ENCODE measurements around the gene CTNNAL1. TPM values are rescaled to one million over a fixed set of nuclear protein-coding genes. Genes with fewer than 3 reads are reported as not detected.
"Not testable (repeated sequence)": the region's sequence is repeated elsewhere in the genome, so short reads cannot be mapped to it uniquely, and the experiment has no call there.

CTNNAL1 gene
- total RNA-seq, 1 donor from 2014 or later = 24.7 TPM

GRCh38 chr9:108973895-108974294 lies 39.4 kb downstream of the CTNNAL1 start:
- Histone ChIP-seq H3K4me3 (ENCODE audit: low read depth, low read length) (no peak overlapping the region), H3K27me3 (ENCODE audit: control insufficient read depth, insufficient read depth, low read length) (no peaks in the 10 kb centered on the region), H3K36me3 (ENCODE audit: control insufficient read depth, insufficient read depth, low read length) (no peaks in the 10 kb centered on the region)
- DNase-seq (ENCODE audit: low read depth) = no peak
- no peak for TF ChIP-seq CTCF (IDR thresholded peaks at IDR 0.05; ENCODE audit: insufficient read depth, low read length, poor library complexity, severe bottlenecking)

DNA sequence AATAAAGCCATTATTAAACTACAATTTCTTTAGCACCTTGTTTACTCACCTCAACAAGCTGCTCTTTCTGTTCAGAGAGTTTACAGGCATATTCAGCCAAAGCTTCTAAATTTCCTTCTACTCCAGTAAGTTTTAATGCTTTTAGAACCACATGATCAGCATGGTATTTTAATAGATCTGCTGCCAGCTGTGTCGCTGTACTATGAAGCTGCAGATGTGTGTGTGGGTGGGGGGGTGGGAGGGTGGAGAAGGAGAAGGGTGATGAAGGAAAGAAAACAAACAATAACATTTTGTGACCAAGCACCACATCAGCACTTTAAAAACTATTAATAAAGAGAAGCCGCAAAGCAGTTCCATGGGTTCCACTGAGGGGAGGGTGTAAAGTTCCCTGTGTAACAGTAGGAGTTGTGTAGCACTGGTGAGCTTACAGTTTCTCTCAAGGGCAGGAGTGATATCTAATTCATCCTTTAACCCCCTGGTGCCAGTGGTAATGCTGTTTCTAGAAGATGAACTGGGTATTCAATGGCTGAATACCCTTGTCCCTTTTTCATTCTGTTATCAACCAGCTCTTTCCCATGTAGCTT lies 40.6 kb downstream of the CTNNAL1 start:
- H3K4me3 ChIP-seq (ENCODE audit: low read depth, low read length) = no peak overlapping the region
- TF ChIP-seq CTCF (IDR thresholded peaks at IDR 0.05; ENCODE audit: insufficient read depth, low read length, poor library complexity, severe bottlenecking) = no peak
- H3K36me3 ChIP-seq (ENCODE audit: control insufficient read depth, insufficient read depth, low read length) = no peaks in the 10 kb centered on the region
- no peaks in the 10 kb centered on the region for H3K27me3 ChIP-seq (ENCODE audit: control insufficient read depth, insufficient read depth, low read length)
- DNase-seq (ENCODE audit: low read depth) = no peak

- H3K36me3 ChIP-seq (ENCODE audit: control insufficient read depth, insufficient read depth, low read length) = no peaks in the 10 kb centered on the region
- DNase-seq (ENCODE audit: low read depth) = no peak
- TF ChIP-seq CTCF (IDR thresholded peaks at IDR 0.05; ENCODE audit: insufficient read depth, low read length, poor library complexity, severe bottlenecking) = no peak
- no peak overlapping the region for H3K4me3 ChIP-seq (ENCODE audit: low read depth, low read length)
- H3K27me3 ChIP-seq (ENCODE audit: control insufficient read depth, insufficient read depth, low read length) = no peaks in the 10 kb centered on the region
Measured at GRCh38 chr9:108972186-108972585, 41.1 kb downstream of the CTNNAL1 start.

- H3K36me3 ChIP-seq (ENCODE audit: control insufficient read depth, insufficient read depth, low read length); H3K4me3 ChIP-seq (ENCODE audit: low read depth, low read length); H3K27me3 ChIP-seq (ENCODE audit: control insufficient read depth, insufficient read depth, low read length); DNase-seq (ENCODE audit: low read depth): not testable (repeated sequence)
Measured at GRCh38 chr9:108971392-108971791, 41.9 kb downstream of the CTNNAL1 start.

DNA sequence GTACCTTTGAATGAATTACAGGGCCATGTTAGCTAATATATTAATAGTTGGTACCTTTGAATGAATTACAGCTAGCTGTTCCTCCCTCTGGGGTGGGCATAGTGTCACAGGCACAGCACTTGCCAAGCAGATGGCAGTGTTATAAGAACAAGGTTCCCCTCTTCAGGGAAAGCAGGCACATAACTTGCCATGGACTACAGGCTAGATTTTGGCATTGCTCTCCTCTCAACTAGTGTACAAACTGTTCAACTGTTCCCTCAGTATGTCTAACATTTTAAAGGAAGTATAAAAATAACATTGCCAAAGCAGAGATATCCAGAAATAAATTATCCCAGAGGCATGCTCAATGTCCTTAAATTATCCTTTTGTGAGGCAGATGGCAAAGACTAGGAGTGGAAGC lies 45.4 kb downstream of the CTNNAL1 start:
- no peak for DNase-seq (ENCODE audit: low read depth)
- H3K36me3 ChIP-seq (ENCODE audit: control insufficient read depth, insufficient read depth, low read length) = no peaks in the 10 kb centered on the region

GRCh38 chr9:108963459-108964143 lies 49.7 kb downstream of the CTNNAL1 start:
- no peak for TF ChIP-seq CTCF (IDR thresholded peaks at IDR 0.05; ENCODE audit: insufficient read depth, low read length, poor library complexity, severe bottlenecking)
- DNase-seq (ENCODE audit: low read depth) = no peak
- Histone ChIP-seq H3K4me3 (ENCODE audit: low read depth, low read length) (no peak overlapping the region), H3K36me3 (ENCODE audit: control insufficient read depth, insufficient read depth, low read length) (no peaks in the 10 kb centered on the region), H3K27me3 (ENCODE audit: control insufficient read depth, insufficient read depth, low read length) (no peaks in the 10 kb centered on the region)

More for the DNA sequence above, 45.4 kb downstream of the CTNNAL1 start:
- Histone ChIP-seq H3K4me3 (ENCODE audit: low read depth, low read length) (no peak overlapping the region), H3K27me3 (ENCODE audit: control insufficient read depth, insufficient read depth, low read length) (no peaks in the 10 kb centered on the region)
- no peak for TF ChIP-seq CTCF (IDR thresholded peaks at IDR 0.05; ENCODE audit: insufficient read depth, low read length, poor library complexity, severe bottlenecking)

Data from kidney epithelial cell (primary cell).